Nasal cavity respiratory epithelium epithelial cell of viscerocranial mucosa (primary cell): ENCODE measurements around the gene F8. TPM values are rescaled to one million over a fixed set of nuclear protein-coding genes. Genes with fewer than 3 reads are reported as not detected.

Source experiments
- total RNA-seq: library from RNA; depleted of rRNA; stranded (reverse); fragments of >200 nt; gene quantifications from 2 replicates; pipeline ENCODE4 v1.2.3, GENCODE V29; 2014

The F8 gene
- total RNA-seq = 0.34 and 1.9 TPM in 2 replicates

GRCh38 chrX:155022585-155022984, at the start of gene F8:
F8 (minus strand) TSS chrX:155022723; CDS start chrX:155022552, 171 bp downstream.

GRCh38 chrX:155070975-155071693, 48.6 kb upstream of the F8 start, which contains the start of the genes BRCC3, CMC4 and MTCP1:
BRCC3 (plus strand) TSS chrX:155071508; CDS start chrX:155071528, 20 bp downstream.
CMC4 (minus strand) TSS chrX:155071136; CDS start chrX:155064023, 7,113 bp downstream.
MTCP1 (minus strand) TSS chrX:155071136; CDS start chrX:155066010, 5,126 bp downstream.

GRCh38 chrX:155026727-155027508, 4.4 kb upstream of the F8 start, which contains the start of gene FUNDC2:
FUNDC2 (plus strand) TSS chrX:155026844; CDS start chrX:155026939, 95 bp downstream.

GRCh38 chrX:154886069-154886788, 136.3 kb downstream of the F8 start, which contains the start of gene F8A1:
F8A1 (plus strand) TSS chrX:154886355; CDS start chrX:154886375, 20 bp downstream.

GRCh38 chrX:154834562-154834961, 188.0 kb downstream of the F8 start, which contains the start of gene SMIM9:
SMIM9 (minus strand) TSS chrX:154834662; CDS start chrX:154830856, 3,806 bp downstream.

DNA sequence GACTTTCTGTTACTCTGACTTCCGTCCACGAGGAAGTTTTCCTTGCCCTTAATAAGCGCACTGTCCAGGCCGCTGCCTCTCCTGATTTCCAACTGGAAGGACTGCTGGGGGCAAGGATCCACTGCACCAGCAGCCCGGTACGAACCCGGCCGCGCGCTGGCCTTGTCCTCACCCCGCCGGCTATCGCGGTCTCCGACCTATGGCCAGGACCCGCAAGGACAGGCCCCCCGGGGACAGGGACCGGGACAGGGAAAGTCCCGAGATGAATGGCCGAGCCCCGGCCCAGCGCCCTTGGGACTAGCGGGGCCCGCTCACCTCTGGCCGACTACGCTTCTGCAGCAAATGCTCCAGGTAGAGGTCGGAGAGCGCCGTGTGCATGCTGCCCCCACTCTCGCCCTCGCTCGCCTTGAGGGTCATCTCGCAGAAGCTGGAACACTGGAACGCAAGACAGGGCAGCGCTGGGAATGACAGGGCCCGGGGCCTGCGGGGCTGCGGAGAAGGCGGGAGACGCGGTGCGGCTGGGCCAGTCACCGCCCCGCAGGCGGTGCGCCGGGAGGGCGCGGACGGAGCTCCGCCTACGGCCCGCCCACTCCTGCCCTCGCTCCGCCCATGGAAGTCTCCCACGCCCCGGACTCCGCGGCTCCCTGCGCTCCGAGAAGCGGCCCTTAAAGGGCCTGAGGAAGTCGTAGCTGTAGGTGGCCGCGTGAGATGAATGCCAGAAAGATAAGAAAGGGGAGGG, 217.4 kb downstream of the F8 start, which contains the start of gene MPP1:
MPP1 (minus strand) TSS at position 529 of the 739 bp plus-strand sequence; CDS start at position 417, 112 bp downstream.

Other genes starting within 250 kb of the F8 start
- 0.34 and 4.3 TPM in 2 replicates for gene MPP1, start 217.2 kb downstream of the F8 start, total RNA-seq
- gene SMIM9, start 188.1 kb downstream of the F8 start, total RNA-seq = not detected in 2 replicates
- gene F8A1, start 136.4 kb downstream of the F8 start, total RNA-seq = 1.4 and 3.1 TPM in 2 replicates
- 28.0 and 39.5 TPM in 2 replicates for gene FUNDC2, start 4.1 kb upstream of the F8 start, total RNA-seq
- gene CMC4, start 48.4 kb upstream of the F8 start, total RNA-seq = 9.0 and 20.5 TPM in 2 replicates
- gene MTCP1, start 48.4 kb upstream of the F8 start, total RNA-seq = 12.2 and 22.6 TPM in 2 replicates
- 12.0 and 23.3 TPM in 2 replicates for gene BRCC3, start 48.8 kb upstream of the F8 start, total RNA-seq
- 44.5 and 69.7 TPM in 2 replicates for gene VBP1, start 193.7 kb upstream of the F8 start, total RNA-seq
- gene RAB39B, start 241.8 kb upstream of the F8 start, total RNA-seq = 0.07 and 1.0 TPM in 2 replicates